HEK293T (cell line): ENCODE data around the gene TEAD1.
"Not testable (repeated sequence)": the region's sequence is repeated elsewhere in the genome, so short reads cannot be mapped to it uniquely, and the experiment has no call there.

Experiments used
- CTCF ChIA-PET: fragments of 350-600 bp; formaldehyde crosslinking; extraction: SDS; loops from one replicate; lab custom pipeline; 2021; ENCODE audit warnings: antibody characterized with exemption, inconsistent platforms; lab: Yijun Ruan, JAX
- POLR2A ChIA-PET: fragments of 350-600 bp; formaldehyde crosslinking; extraction: SDS; loops from one replicate; lab custom pipeline; 2020; ENCODE audit warnings: antibody characterized with exemption, inconsistent platforms; lab: Yijun Ruan, JAX
- DNase-seq: peaks from one replicate; pipeline ENCODE4 v3.0.0; 2012; ENCODE audit warnings: mixed read lengths; ENCODE audit errors: extremely low spot score
- ARNT ChIP-seq: fragments of 450-650 bp; IDR thresholded peaks from 2 replicates; pipeline ENCODE4 v1.6.1; 2017; ENCODE audit warnings: mild to moderate bottlenecking
- BHLHE40 ChIP-seq: fragments of 450-650 bp; IDR thresholded peaks from 2 replicates; pipeline ENCODE4 v1.6.1; 2016; ENCODE audit warnings: mild to moderate bottlenecking, moderate library complexity, borderline replicate concordance
- CTBP1 ChIP-seq: fragments of 450-650 bp; IDR thresholded peaks from 2 replicates; pipeline ENCODE4 v1.6.1; 2016; ENCODE audit warnings: borderline replicate concordance
- ELF4 ChIP-seq: fragments of 450-650 bp; IDR thresholded peaks from 2 replicates; pipeline ENCODE4 v1.6.1; 2017; ENCODE audit warnings: antibody characterized with exemption
- FOXA1 ChIP-seq: fragments of 450-650 bp; IDR thresholded peaks from 2 replicates; pipeline ENCODE4 v1.6.1; 2016; ENCODE audit warnings: mild to moderate bottlenecking
- FOXK2 ChIP-seq: fragments of 450-650 bp; IDR thresholded peaks from 2 replicates; pipeline ENCODE4 v1.6.1; 2016; ENCODE audit warnings: mild to moderate bottlenecking
- FOXM1 ChIP-seq: fragments of 450-650 bp; IDR thresholded peaks from 2 replicates; pipeline ENCODE4 v1.6.1; 2017; ENCODE audit warnings: mild to moderate bottlenecking, borderline replicate concordance
- HDGF ChIP-seq: fragments of 450-650 bp; IDR thresholded peaks from 2 replicates; pipeline ENCODE4 v1.6.1; 2017; ENCODE audit warnings: antibody characterized with exemption, borderline replicate concordance
- L3MBTL2 ChIP-seq: fragments of 450-650 bp; conservative IDR thresholded peaks from 2 replicates; pipeline ENCODE4 v1.6.1; 2016; ENCODE audit warnings: mild to moderate bottlenecking
- LEF1 ChIP-seq: fragments of 450-650 bp; IDR thresholded peaks from 2 replicates; pipeline ENCODE4 v1.6.1; 2017; ENCODE audit warnings: mild to moderate bottlenecking, borderline replicate concordance
- NFRKB ChIP-seq: fragments of 450-650 bp; IDR thresholded peaks from 2 replicates; pipeline ENCODE4 v1.6.1; 2016; ENCODE audit warnings: mild to moderate bottlenecking, moderate library complexity
- PKNOX1 ChIP-seq: fragments of 450-650 bp; IDR thresholded peaks from 2 replicates; pipeline ENCODE4 v1.6.1; 2016
- SP1 ChIP-seq: fragments of 450-650 bp; IDR thresholded peaks from 2 replicates; pipeline ENCODE4 v1.6.1; 2017
- SUZ12 ChIP-seq: fragments of 450-650 bp; IDR thresholded peaks from 2 replicates; pipeline ENCODE4 v1.6.1; 2016; ENCODE audit warnings: mild to moderate bottlenecking
- TARDBP ChIP-seq: fragments of 450-650 bp; IDR thresholded peaks from 2 replicates; pipeline ENCODE4 v1.6.1; 2016
- ZNF384 ChIP-seq: fragments of 450-650 bp; IDR thresholded peaks from 2 replicates; pipeline ENCODE4 v1.6.1; 2016

The TEAD1 gene

GRCh38 chr11:12867531-12867930 is 193.3 kb downstream of the TEAD1 start:
- POLR2A ChIA-PET = interaction anchor here (0.6 kb wide), 1 partner anchor 204 kb away, joined by 3 read pairs; no protein-coding TSS in a partner anchor
- TF ChIP-seq ARNT (no peak), SP1 (no peak), ZNF384 (no peak), FOXK2 (no peak), TARDBP (no peak), HDGF (no peak), NFRKB (no peak), BHLHE40 (no peak), SUZ12 (no peak), CTBP1 (no peak), FOXM1 (no peak), FOXA1 (no peak), LEF1 (no peak), ELF4 (no peak), L3MBTL2 (no peak), PKNOX1 (no peak)
- CTCF ChIA-PET = no interaction called here
- DNase-seq = no peak

DNA sequence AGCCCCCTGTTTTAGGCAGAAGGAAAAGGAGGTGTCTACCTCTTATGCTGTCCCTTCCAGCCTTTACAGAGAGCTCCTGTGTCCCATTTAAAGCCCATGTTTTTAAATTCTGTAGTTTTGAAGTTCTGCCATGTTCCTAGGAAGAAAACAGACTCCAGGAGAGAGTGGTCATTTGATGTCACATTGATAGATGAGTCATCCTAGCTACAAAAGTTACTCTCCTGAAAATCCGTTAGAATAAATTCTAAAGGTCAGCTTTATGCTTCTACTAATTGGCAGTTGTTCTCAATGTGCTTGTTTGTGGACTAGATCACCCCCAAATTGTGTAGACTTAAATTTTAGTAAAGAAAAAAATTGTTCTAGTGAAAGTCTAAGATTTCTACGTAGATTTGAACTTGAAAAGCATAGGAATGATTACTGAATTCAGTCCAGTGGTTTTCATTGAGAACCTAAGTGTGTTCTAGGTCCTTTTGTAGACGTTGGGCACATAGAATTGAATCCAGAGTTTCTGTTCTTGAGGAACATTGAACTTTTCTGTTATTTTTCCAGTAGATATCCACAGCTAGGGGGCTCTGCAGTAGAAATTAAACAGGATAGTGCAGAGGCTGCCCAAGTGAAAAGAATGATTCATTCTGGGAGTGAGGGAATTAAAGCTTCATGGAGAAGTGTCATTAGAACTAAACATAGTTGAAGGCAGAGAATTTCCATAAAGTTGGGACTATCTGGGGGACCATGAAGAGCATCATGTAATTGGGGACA is 194.3 kb downstream of the TEAD1 start:
- CTCF ChIA-PET = interaction anchor here (0.8 kb wide), 1 partner anchor 43 kb away, joined by 3 read pairs; no protein-coding TSS in a partner anchor
- DNase-seq = no peak
- TF ChIP-seq L3MBTL2 = no peak
- TF ChIP-seq ARNT = no peak
- no peak for TF ChIP-seq CTBP1
- no peak for TF ChIP-seq FOXM1
- TF ChIP-seq FOXK2 = no peak
- TF ChIP-seq TARDBP = no peak
- TF ChIP-seq NFRKB = no peak
- TF ChIP-seq ZNF384 = no peak
- no peak for TF ChIP-seq SUZ12
- no peak for TF ChIP-seq PKNOX1
- no peak for TF ChIP-seq ELF4
- TF ChIP-seq SP1 = no peak
- TF ChIP-seq BHLHE40 = no peak
- no peak for TF ChIP-seq FOXA1
- TF ChIP-seq LEF1 = no peak
- TF ChIP-seq HDGF = no peak
- POLR2A ChIA-PET = interaction anchor here (0.6 kb wide), 1 partner anchor 205 kb away, joined by 3 read pairs; no protein-coding TSS in a partner anchor

DNA sequence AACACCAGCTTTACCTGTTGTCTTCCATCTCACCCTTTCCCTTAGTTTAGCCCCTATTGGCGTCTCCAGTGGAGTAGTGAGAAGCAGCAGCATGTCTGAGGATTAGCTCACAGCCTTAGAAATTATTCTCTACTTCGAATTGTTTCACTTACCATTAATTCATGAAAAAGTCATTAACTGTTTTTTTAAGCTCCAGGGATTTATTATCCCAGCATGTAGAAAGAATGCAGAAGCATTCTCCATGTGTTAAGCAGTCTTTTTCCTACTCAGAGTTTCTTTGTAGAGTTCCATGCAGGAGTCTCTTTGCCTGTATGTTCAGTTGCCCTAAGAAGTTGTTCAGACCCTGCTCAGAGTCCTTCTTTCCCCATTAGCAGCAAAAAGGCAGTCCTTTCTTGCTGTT is 197.0 kb downstream of the TEAD1 start:
- DNase-seq = no peak
- ChIA-PET POLR2A (no interaction called here), CTCF (interaction anchor here (1.0 kb wide), 2 partner anchors 9 to 271 kb away, joined by 3 read pairs; no protein-coding TSS in a partner anchor)
- no peak for TF ChIP-seq PKNOX1
- no peak for TF ChIP-seq LEF1
- no peak for TF ChIP-seq L3MBTL2
- no peak for TF ChIP-seq CTBP1
- TF ChIP-seq ARNT = no peak
- TF ChIP-seq SUZ12 = no peak
- no peak for TF ChIP-seq ELF4

DNA sequence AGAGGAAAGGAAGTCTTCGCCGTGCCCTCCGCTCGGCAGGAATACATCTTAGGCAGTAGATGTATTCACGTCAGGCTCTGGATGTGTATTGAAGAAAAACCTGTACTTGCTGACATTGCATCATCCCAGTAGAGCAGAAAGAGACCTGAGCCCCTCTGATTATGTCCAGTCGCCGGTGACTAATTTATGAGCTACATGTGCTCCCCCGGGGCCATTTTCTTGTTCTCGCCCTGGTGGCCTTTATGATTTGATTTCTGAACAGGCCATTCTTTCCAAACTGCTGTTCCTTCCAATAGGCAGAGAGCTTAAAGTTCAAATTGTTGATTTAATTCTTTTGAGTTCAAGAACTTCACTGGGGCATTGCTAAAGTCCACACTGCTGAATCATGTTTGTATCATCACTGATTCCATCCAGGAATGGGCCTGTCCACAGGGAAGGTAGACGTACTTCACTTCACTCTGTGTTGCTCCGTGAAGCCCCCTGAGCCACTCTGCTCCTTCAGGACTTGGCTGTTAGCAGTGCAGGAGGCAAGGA is 197.6 kb downstream of the TEAD1 start:
- TF ChIP-seq CTBP1 = no peak
- no peak for TF ChIP-seq SUZ12
- no peak for TF ChIP-seq PKNOX1
- no peak for TF ChIP-seq TARDBP
- no peak for TF ChIP-seq ELF4
- TF ChIP-seq SP1 = no peak
- TF ChIP-seq ZNF384 = no peak
- TF ChIP-seq FOXK2 = no peak
- TF ChIP-seq ARNT = no peak
- TF ChIP-seq HDGF = no peak
- no peak for TF ChIP-seq LEF1
- no peak for TF ChIP-seq NFRKB
- no peak for TF ChIP-seq BHLHE40
- no peak for TF ChIP-seq FOXM1
- TF ChIP-seq L3MBTL2 = no peak
- TF ChIP-seq FOXA1 = no peak
- CTCF ChIA-PET = interaction anchor here (1.0 kb wide), 1 partner anchor 9 kb away, joined by 3 read pairs; no protein-coding TSS in a partner anchor
- DNase-seq = no peak
- POLR2A ChIA-PET = no interaction called here

DNA sequence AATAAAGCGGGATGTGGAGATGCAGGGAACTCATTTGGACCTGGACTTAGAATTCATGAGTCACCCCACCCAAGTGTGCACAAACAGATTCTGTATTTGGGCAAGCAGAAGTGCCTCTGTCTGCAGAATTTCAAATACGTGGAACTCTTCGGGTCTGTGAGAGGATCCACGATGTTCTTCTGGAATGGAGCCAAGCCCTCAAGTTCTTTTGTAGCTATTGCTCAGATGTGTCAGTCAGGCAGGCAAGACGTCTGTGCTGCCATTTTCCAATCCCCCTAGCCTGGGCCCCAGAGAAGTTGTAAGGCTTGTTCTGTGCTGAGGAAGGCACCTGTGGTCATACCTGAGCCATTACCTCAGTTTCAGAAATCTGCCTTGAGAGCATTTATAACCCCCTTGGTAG is 202.1 kb downstream of the TEAD1 start:
- ChIA-PET CTCF (interaction anchor here (0.7 kb wide), 1 partner anchor 13 kb away, joined by 3 read pairs; no protein-coding TSS in a partner anchor), POLR2A (no interaction called here)
- no peak for TF ChIP-seq FOXK2
- no peak for DNase-seq

DNA sequence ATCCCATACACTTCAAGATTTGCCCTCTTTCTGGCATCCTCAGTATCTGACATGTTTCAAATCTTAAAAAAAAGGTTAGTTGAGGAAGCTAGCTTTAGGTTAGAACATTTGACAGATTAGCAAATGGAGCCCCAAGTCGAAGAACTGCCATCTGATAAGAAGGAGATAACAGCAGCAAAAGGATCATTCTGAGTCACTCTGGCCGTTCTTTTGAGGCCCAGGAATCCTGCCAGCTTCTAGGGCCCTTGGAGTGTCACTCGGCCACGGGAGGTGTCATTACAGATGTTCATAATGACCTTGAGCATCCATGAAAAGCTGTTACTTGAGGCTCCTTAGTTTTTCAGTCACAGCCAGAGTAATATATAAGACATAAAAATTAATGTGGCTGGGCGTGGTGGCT is 202.8 kb downstream of the TEAD1 start:
- CTCF ChIA-PET = interaction anchor here (0.6 kb wide), 2 partner anchors 164 to 345 kb away, joined by 3 to 4 read pairs; no protein-coding TSS in a partner anchor
- POLR2A ChIA-PET = no interaction called here
- no peak for DNase-seq
- TF ChIP-seq NFRKB (no peak), LEF1 (no peak), FOXM1 (no peak), ELF4 (no peak), L3MBTL2 (no peak), ZNF384 (no peak), CTBP1 (no peak), SUZ12 (no peak), SP1 (no peak)

- CTCF ChIA-PET = interaction anchor here (0.6 kb wide), 2 partner anchors 164 to 345 kb away, joined by 3 to 4 read pairs; no protein-coding TSS in a partner anchor
- DNase-seq, POLR2A ChIA-PET: not testable (repeated sequence)
Measured at GRCh38 chr11:12877508-12877907, 203.3 kb downstream of the TEAD1 start.
